MCF 10A (cell line): ENCODE measurements around the gene LINGO4. TPM values are rescaled to one million over a fixed set of nuclear protein-coding genes. Genes with fewer than 3 reads are reported as not detected.

ENCODE experiments used
- BruUV-seq: library from RNA; stranded (reverse); fragments of 400-500 nt; replicated peaks from 2 replicates; lab custom pipeline; 2021; lab: Mats Ljungman, UMichigan
- CTCF ChIA-PET: fragments of 300-600 bp; sonication (Branson Sonifier 250); formaldehyde crosslinking; extraction: SDS; loops from one replicate; lab custom pipeline; 2021; ENCODE audit warnings: antibody characterized with exemption, inconsistent platforms; lab: Yijun Ruan, JAX
- POLR2A ChIA-PET: fragments of 300-600, 350-650 bp; sonication (Branson Sonifier 250); formaldehyde crosslinking; extraction: SDS; loops from one replicate; lab custom pipeline; 2020; ENCODE audit warnings: antibody characterized with exemption, inconsistent platforms; lab: Yijun Ruan, JAX
- DNase-seq: peaks from one replicate; pipeline ENCODE4 v3.0.0-alpha.2; 2018; ENCODE audit not compliant: unreplicated experiment
- H3K27ac Mint-ChIP-seq: one replicate; pipeline ENCODE4 v1.8.0; 2022; ENCODE audit warnings: mild to moderate bottlenecking, low read depth, mixed read lengths; ENCODE audit not compliant: unreplicated experiment
- H3K27me3 Mint-ChIP-seq: one replicate; pipeline ENCODE4 v1.8.0; 2022; ENCODE audit warnings: mixed read lengths; ENCODE audit not compliant: insufficient read depth, unreplicated experiment
- H3K36me3 Mint-ChIP-seq: one replicate; pipeline ENCODE4 v1.8.0; 2022; ENCODE audit warnings: mild to moderate bottlenecking, moderate library complexity, mixed read lengths; ENCODE audit not compliant: insufficient read depth, unreplicated experiment
- H3K4me1 Mint-ChIP-seq: one replicate; pipeline ENCODE4 v1.8.0; 2022; ENCODE audit warnings: mixed read lengths; ENCODE audit not compliant: insufficient read depth, unreplicated experiment
- H3K4me3 Mint-ChIP-seq: one replicate; pipeline ENCODE4 v1.8.0; 2022; ENCODE audit warnings: mild to moderate bottlenecking, moderate library complexity, mixed read lengths; ENCODE audit not compliant: unreplicated experiment
- H3K9me3 Mint-ChIP-seq: one replicate; pipeline ENCODE4 v1.8.0; 2022; ENCODE audit warnings: mixed read lengths; ENCODE audit not compliant: unreplicated experiment
- intact Hi-C: fragments of 100-400 bp; cut with micrococcal nuclease; formaldehyde crosslinking; loops from 2 replicates; pipeline ENCODE4 v1.14.1; 2022
- total RNA-seq: library from RNA; stranded (reverse); gene quantifications from 2 replicates; pipeline ENCODE4 v1.2.3, GENCODE V29; 2022
- TF ChIP-seq, protein P1 (sequence below): fragments of 200-600 bp; IDR thresholded peaks from one replicate; pipeline ENCODE4 v1.8.0; 2022; ENCODE audit warnings: antibody characterized with exemption, mild to moderate bottlenecking; ENCODE audit not compliant: unreplicated experiment

LINGO4 gene
- total RNA-seq, 1 experiment from 2014 or later, result not detected

DNA sequence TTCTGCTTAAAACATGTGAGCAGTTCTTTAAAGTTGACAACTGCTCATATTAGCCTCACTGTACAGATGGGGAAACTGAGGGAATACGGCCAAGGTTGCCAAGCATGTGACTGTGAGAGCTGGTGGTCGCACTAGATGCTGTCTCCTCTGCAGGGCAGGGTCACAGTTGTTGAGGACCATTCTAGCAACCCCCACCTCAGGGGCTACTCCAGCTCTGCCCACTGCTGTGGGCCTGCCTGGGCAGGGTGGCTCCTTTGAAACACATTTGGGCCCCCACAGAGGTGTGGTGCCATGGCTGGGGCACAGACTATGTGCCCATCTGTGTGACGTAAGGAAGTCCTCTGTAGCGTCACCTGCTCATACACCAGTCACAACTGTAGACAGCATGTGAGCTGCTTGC lies 47.5 kb upstream of the LINGO4 start:
- BruUV-seq, result no TSS peak
- Mint-ChIP-seq H3K27ac (no peak overlapping the region), H3K27me3 (peaks cover 16% of the 10 kb centered on the region), H3K36me3 (no peaks in the 10 kb centered on the region), H3K4me3 (no peak overlapping the region), H3K4me1 (peaks cover 11% of the 10 kb centered on the region), H3K9me3 (no peaks in the 10 kb centered on the region)
- POLR2A ChIA-PET, result interaction anchor here (0.9 to 1.4 kb wide), 6 partner anchors 12 to 256 kb away, joined by 3 to 9 read pairs (median 4); partner anchors contain the start of gene THEM4
- CTCF ChIA-PET, result interaction anchor here (0.5 to 1.5 kb wide), 4 partner anchors 17 to 739 kb away, joined by 3 to 9 read pairs (median 3); no protein-coding TSS in a partner anchor
- intact Hi-C loops, result no loop called here
- TF ChIP-seq, protein P1, sequence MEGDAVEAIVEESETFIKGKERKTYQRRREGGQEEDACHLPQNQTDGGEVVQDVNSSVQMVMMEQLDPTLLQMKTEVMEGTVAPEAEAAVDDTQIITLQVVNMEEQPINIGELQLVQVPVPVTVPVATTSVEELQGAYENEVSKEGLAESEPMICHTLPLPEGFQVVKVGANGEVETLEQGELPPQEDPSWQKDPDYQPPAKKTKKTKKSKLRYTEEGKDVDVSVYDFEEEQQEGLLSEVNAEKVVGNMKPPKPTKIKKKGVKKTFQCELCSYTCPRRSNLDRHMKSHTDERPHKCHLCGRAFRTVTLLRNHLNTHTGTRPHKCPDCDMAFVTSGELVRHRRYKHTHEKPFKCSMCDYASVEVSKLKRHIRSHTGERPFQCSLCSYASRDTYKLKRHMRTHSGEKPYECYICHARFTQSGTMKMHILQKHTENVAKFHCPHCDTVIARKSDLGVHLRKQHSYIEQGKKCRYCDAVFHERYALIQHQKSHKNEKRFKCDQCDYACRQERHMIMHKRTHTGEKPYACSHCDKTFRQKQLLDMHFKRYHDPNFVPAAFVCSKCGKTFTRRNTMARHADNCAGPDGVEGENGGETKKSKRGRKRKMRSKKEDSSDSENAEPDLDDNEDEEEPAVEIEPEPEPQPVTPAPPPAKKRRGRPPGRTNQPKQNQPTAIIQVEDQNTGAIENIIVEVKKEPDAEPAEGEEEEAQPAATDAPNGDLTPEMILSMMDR, result no peak
- no peak for DNase-seq

DNA sequence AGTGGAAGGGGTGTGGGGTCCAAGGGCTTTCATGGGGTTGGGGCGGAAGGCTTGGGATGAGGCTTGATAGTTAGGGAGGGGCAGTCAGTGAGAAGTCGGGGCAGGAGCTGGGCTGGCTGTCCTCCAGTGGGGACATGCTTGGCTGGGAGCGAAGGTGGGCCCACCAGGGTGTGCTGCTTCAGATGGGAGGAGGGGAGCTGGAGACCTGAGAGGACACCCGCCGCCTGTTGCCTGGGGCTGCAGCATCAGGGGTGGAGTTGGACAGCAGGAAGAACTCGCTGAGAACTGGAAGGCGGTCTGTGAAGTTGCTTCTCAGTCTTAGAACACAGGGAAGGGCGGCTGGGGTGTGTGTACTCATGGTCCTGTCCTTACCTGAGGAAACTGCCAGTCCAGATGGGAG lies 46.7 kb upstream of the LINGO4 start:
- no peak overlapping the region for H3K27ac Mint-ChIP-seq
- no peak for DNase-seq
- TF ChIP-seq, protein P1, result no peak
- peaks cover 5% of the 10 kb centered on the region for H3K4me1 Mint-ChIP-seq
- H3K9me3 Mint-ChIP-seq, result no peaks in the 10 kb centered on the region
- no TSS peak for BruUV-seq
- intact Hi-C loops, result no loop called here
- no peak overlapping the region for H3K4me3 Mint-ChIP-seq
- CTCF ChIA-PET, result interaction anchor here (0.6 to 1.6 kb wide), 2 partner anchors 11 to 31 kb away, joined by 3 to 5 read pairs; no protein-coding TSS in a partner anchor
- POLR2A ChIA-PET, result interaction anchor here (0.8 to 1.4 kb wide), 3 partner anchors 11 to 255 kb away, joined by 3 read pairs; no protein-coding TSS in a partner anchor
- peaks cover 16% of the 10 kb centered on the region for H3K27me3 Mint-ChIP-seq
- H3K36me3 Mint-ChIP-seq, result no peaks in the 10 kb centered on the region

DNA sequence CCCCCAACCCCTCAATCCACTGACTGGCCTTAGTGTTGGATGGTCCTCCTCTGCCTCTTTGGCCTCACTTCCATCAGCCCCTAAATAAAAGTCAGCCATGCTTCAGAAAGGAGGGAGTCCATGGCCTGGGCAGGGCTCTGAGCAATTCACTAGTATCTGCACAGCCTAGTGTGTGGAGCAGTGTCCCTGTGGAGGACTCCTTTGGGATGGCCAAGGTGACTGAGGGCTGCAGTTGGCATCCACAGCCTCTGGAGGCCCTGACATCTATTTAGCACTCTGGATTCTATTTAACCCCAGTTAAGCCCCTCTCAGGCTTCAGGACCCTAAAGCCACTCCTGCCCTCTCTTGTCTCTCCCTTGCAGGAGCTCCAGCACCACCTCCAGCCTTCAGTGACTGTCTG lies 44.7 kb upstream of the LINGO4 start:
- H3K27me3 Mint-ChIP-seq, result peaks cover 16% of the 10 kb centered on the region
- H3K4me3 Mint-ChIP-seq, result no peak overlapping the region
- H3K9me3 Mint-ChIP-seq, result no peaks in the 10 kb centered on the region
- H3K4me1 Mint-ChIP-seq, result peaks cover 16% of the 10 kb centered on the region
- intact Hi-C loops, result no loop called here
- DNase-seq, result no peak
- CTCF ChIA-PET, result interaction anchor here (0.6 to 1.3 kb wide), 2 partner anchors 8 to 115 kb away, joined by 3 read pairs; no protein-coding TSS in a partner anchor
- TF ChIP-seq, protein P1, result no peak
- POLR2A ChIA-PET, result interaction anchor here (1.4 to 1.7 kb wide), 2 partner anchors 8 to 86 kb away, joined by 4 to 7 read pairs; partner anchors contain the start of gene MRPL9
- H3K36me3 Mint-ChIP-seq, result no peaks in the 10 kb centered on the region
- no peak overlapping the region for H3K27ac Mint-ChIP-seq
- no TSS peak for BruUV-seq

DNA sequence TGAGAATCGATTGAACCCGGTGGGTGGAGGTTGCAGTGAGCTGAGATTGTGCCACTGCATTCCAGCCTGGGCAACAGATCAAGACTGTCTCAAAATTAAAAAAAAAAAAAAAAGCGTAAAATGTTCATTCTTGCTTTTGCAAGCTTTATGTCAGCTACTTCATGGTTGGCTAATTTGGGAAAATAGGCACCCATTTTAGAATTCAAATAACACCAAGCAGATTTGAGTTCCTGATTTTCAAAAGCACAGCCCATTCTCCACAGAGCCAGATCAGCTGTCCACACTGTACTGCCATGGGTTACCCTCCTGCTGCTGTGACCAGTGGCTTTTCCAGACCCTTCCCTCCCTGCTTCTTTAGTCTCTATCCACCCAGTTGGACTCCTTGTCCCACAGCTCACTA lies 43.9 kb upstream of the LINGO4 start:
- intact Hi-C loops, result no loop called here
- no TSS peak for BruUV-seq
- POLR2A ChIA-PET, result interaction anchor here (1.4 to 1.7 kb wide), 2 partner anchors 9 to 86 kb away, joined by 4 to 7 read pairs; partner anchors contain the start of gene MRPL9
- Mint-ChIP-seq H3K36me3 (no peaks in the 10 kb centered on the region), H3K4me3 (no peak overlapping the region), H3K27me3 (peaks cover 16% of the 10 kb centered on the region), H3K9me3 (no peaks in the 10 kb centered on the region), H3K4me1 (peaks cover 16% of the 10 kb centered on the region), H3K27ac (no peak overlapping the region)
- DNase-seq, result no peak
- CTCF ChIA-PET, result interaction anchor here (0.7 to 4.7 kb wide), 6 partner anchors 9 to 164 kb away, joined by 3 to 26 read pairs (median 4); partner anchors contain the start of gene C2CD4D
- TF ChIP-seq, protein P1, result no peak
